B cell (primary cell): Measurements from ENCODE around the gene SMAD2.

Experiments
- EZH2 ChIP-seq: IDR thresholded peaks from 2 replicates; pipeline ENCODE4 v1.6.1; 2012; ENCODE audit warnings: borderline replicate concordance, low read depth, mild to moderate bottlenecking, moderate library complexity, low read length; ENCODE audit not compliant: insufficient read depth, poor library complexity, severe bottlenecking
- TF ChIP-seq, protein P1 (sequence below): fragments of 200-600 bp; IDR thresholded peaks from one replicate; pipeline ENCODE4 v1.8.0; 2022; ENCODE audit warnings: antibody characterized with exemption, mild to moderate bottlenecking

DNA sequence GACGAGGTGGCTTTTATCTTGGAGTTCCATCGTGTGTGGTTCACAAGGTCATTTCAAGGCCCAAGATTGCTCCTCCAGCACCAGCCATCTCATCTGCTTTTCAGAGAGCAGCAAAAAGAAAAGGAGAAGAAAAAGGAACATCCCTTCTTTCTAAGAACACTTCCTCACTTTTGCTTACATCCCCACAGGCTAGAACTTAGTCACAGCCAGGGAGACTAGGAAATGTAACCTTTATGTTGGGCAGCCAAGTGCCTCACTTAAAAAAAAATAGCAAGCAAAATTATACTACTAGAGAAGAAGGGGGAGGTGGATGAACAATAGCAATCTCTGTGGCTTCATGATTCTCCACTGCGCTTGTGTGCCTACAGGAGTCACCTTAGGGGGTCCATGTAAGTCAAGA is 141.8 kb downstream of the SMAD2 start:
- no peak for TF ChIP-seq EZH2
- TF ChIP-seq, protein P1, sequence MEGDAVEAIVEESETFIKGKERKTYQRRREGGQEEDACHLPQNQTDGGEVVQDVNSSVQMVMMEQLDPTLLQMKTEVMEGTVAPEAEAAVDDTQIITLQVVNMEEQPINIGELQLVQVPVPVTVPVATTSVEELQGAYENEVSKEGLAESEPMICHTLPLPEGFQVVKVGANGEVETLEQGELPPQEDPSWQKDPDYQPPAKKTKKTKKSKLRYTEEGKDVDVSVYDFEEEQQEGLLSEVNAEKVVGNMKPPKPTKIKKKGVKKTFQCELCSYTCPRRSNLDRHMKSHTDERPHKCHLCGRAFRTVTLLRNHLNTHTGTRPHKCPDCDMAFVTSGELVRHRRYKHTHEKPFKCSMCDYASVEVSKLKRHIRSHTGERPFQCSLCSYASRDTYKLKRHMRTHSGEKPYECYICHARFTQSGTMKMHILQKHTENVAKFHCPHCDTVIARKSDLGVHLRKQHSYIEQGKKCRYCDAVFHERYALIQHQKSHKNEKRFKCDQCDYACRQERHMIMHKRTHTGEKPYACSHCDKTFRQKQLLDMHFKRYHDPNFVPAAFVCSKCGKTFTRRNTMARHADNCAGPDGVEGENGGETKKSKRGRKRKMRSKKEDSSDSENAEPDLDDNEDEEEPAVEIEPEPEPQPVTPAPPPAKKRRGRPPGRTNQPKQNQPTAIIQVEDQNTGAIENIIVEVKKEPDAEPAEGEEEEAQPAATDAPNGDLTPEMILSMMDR, result no peak
